Daoy (cell line): Measurements from ENCODE around the gene MGLL. TPM values are rescaled to one million over a fixed set of nuclear protein-coding genes. Genes with fewer than 3 reads are reported as not detected.

ENCODE experiments used
- DNase-seq: peaks from one replicate; pipeline ENCODE4 v3.0.0-alpha.2; 2015; ENCODE audit warnings: low read depth
- total RNA-seq: library from RNA; depleted of rRNA; stranded (reverse); fragments of >200 nt; shearing (Covaris generic); gene quantifications from 2 replicates; pipeline ENCODE4 v1.2.3, GENCODE V29; 2014

The MGLL gene
- total RNA-seq, 1 experiment from 2014 or later = 37.1 TPM

DNA sequence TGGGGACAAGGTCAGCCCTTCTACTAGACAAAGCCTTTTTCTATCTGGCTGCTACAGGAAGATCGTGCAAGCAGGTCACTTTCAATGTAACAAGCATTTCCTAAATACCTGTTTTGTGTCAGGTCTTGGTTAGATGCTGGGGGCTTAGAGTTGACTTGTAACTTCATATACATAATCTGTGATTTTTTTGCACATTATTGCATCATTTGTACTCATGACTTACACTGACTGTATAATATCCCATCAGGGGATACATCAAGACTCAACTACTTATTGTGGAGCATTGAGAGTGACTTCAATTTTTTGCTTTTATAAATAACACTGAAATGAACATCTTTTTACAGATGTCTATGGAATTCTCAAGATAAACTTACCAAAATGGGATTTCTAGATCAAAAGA, 80.6 kb downstream of the MGLL start:
- no peak for DNase-seq

DNA sequence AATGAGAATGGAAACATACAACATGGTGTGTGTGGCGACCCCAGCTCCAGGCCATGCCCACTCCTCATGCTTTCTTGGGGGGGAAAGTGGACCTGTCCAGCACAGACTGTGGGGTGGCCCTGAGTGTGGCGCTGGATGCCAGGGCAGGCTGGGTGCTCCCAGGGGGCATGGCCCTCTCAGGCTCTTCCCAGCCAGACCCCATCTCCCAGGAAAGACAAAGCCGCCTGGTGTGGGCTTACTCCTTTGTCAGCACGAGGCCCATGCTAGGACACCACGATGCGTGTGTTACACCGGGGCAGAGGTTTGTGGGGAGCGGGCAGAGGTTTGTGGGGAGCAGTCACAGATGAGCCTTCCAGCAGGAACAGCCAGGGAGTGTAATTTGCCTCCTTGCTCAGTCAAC, 81.1 kb downstream of the MGLL start:
- DNase-seq = no peak

- DNase-seq = peak; percentile 73
These were observed 82.0 kb downstream of the MGLL start for GRCh38 chr3:127740136-127740915.

DNA sequence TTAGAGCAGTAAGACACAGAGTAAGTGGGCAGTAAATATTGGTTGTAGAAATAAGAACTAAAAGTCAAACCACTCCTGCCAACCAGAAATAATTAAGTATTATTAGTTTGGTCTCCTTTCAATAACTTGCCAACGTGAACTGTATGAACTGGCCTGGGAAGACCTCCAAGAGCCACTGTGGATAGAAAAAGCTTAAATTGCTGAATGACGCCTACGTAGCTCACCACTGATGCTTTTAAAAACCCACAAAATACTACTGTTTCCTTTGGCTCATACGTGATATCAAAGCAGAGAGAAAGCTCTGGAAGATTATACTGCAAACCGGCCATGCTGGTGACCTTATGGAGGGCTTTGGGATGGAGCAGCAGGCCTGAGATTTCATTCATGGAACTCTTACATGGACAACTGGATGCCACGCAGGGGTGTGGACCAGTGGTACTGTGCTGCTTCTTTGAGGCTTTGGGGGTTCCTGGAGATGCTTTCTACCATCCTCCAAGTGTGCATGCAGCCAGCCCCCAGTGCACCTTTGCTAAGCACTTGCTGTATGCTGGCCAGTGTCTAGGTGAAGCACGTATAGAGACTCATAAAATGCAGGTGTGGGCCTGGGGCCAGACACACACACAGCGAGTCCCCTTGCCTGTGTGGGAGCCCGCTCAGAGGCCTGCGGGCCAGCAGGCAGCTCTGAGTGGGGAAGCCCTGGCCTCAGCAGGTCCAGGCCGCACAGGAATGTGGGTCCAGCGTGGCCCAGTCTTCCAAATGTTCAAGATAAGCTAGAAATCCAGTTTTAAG, 82.8 kb downstream of the MGLL start:
- peak; percentile 51 for DNase-seq

GRCh38 chr3:127738192-127738840, 84.0 kb downstream of the MGLL start:
- DNase-seq = peak; percentile 84

DNA sequence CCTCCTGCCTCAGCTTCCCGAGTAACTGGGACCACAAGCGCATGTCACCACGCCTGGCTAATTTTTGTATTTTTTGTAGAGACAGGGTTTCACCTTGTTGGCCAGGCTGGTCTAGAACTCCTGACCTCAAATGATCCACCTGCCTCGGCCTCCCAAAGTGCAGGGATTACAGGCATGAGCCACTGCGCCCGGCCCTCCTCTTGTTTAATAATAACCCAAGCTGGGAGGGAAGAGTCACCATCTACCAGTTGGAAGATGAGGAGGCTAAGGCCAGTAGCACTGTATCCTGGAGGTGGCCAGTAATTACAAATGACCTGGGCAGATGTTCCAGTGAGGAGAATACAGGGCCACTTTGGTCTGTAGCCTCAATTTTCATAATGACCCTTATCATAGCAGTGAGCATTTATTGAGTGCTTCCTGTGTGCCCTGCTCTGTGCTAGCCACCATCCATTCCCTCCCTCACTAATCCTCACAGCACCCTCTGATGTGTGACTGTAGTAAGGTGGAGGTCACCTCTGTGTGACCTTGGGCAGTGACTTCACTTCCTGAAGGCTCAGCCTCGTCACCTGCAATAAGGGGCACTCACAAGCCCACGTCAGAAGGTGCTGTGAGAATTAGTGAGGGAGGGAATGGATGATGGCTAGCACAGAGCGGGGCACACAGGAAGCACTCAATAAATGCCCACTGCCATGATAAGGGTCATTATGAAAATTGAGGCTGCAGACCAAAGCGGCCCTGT, 85.3 kb downstream of the MGLL start:
- no peak for DNase-seq

DNA sequence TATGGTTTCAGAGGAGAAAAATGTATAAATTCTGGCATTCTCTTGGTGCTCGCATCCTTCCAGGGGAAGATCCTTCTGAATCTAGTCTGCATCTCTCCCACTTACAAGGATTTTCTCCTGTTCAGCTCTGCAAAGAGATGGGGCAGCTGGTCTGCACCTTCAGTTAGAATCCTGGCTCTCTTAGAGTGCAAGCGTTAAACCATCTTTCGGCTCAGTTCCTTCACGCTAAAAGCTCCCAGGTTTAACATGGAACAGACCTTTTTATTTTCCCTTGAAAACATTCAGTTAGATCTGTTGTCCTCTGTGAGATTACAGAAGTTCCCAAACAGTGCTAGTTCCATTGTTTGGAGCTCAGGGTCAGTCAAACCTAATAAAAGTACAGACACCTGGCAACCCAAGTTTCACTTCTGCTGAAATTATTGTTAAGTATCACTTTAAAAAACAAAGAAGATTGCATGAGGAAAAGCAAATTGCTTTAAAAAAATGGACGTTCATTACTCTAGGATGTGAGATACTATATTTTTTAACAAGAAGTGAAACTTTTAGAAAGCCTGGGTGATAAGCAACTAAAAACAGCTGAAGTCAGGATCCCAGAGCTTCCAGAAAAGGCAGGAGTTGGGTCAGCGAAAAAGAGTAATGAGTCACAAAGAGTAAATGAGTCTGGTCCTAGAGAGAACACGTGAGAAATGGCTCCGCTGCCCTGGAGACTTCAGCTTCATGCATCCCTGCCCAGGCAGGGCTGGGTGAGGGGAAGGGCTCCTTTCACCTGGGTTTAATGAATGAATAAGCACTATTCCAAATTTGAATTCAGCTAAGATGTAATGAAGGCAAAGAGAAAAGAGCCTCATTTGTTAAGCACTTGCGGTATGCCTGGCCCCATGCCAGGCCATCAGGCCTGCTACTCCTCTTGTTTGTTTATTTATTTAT, 86.3 kb downstream of the MGLL start:
- DNase-seq = peak; percentile 82

DNA sequence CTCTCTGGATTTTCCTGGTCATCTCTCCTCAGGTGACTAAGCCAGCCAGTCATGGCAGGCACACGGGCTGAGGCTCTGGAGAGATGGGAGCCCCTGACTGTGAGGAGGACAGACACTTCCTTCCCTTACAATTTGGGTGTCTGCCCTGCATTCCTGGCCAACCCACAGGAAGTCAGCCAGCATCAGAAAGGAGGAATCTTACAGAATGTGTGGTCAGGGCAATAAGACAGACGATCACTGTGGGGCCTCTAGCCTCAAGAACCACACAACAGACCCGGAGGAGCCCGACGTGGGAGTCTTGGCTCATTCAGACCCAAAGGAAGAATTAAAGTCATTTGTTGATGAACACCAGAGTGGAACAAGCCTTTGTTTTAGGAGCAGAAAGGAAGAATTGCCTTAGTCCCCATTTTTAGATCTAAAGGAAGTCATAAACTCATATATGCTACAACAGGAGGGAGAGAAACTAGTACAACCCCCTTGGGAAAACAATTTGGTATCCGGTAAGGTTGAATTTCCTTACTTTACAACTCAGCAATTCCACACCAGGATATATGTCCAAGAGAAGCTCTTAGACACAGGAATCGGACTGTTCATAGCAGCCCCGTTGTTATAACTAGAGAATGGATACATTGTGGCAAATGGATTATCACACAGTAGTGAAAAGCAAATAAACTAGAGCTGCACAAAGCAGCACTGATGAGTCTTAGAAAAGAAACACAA, 87.4 kb downstream of the MGLL start:
- peak; percentile 98 for DNase-seq

DNA sequence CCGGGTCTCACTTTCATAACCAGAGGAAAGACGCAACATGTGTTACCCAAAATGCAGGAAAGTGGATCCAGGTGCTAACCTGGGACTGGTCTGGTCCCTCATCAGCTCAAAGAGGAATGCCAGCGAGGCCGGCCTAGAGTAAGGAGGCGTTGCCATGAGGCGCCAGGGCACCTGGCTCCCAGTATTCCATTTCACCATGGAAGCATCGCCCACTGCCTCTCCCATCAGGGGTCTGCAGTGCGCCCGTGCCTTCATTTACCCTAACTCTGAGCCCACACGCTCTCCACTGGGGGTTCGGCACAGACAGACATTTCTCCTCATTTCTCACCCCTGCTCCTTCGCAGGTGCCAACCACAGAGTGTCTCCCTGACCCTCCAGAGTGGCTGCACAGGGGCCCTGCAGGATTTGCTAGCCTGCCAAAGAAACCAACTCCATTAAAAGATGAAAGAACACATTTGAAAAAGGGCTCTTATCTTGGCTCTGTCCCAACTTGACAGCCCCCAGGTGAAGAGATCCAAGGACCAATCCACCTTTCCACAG, 88.1 kb downstream of the MGLL start:
- no peak for DNase-seq

GRCh38 chr3:127733781-127734180, 88.5 kb downstream of the MGLL start:
- no peak for DNase-seq

- no peak for DNase-seq
These were observed 89.4 kb downstream of the MGLL start for GRCh38 chr3:127732879-127733350.

DNA sequence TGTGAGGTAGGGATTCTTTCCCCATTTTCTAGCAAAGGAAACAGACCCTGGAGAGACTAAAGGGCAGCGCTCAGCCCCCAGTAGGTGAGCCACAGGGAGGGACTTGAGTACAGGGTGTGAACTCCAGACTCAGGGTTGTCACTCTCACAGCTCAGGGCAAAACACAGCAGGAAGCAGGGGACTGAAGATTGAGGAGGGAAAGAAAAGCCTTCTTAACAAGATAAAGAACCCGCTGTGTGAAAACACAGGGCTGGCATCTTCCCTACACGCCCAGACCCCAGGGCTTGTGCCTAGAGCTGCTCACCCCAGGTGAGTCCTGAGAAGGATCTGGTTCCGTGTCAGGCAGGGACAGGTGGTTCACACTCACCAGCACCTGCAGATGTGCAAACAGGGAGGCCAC, 90.0 kb downstream of the MGLL start:
- no peak for DNase-seq

- no peak for DNase-seq
These were observed 90.6 kb downstream of the MGLL start for GRCh38 chr3:127731546-127732289.

DNA sequence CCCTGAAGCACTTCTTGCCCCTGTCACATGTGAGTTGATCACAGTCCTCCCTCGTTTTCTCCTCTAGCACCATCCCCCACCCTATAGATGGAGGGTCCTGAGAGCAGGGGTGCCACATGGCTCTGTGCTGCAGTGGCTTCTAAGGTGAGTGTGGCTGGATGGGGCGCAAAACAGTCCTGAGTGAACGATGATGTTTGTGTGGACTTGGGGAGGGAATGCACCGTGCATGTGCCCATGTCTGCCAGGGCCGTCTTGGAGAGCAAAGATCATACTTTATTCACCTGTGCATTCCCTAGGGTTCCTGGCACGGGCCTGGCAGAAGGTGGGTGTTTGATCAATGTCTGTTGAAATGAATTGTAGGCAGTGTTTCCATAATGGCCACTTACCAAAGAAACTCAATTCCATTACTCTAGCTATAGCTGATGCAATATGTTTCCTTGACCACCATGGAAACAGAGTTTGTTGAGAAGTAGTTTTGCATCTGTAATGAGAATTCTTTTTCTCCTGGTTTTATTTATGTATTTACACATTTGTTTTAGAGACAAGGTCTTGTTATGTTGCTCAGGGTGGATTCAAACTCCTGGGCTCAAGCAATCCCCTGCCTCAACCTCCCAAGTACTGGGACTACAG, 91.5 kb downstream of the MGLL start:
- DNase-seq = no peak

DNA sequence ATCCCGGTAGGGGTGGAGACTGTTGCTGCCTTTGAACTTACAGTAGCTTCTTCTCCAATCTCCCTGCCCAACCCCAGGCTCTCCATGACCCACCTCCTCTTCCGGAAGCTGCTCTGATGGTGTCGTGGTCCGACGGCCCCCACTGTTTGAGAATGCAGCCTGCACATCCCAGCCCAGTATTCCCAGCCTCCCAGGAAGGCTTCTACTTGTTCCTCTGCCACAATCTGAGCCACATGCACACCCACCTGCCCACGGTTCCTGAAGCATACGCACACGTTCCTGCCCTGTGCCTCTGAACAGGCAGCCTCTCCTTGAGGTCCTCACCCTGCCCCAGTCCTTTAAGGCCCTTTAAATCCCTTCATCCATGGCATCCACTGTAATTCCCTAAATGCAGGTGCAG, 92.1 kb downstream of the MGLL start:
- DNase-seq = no peak

- DNase-seq = no peak
These were observed 92.7 kb downstream of the MGLL start for GRCh38 chr3:127729556-127730056.

- DNase-seq = no peak
These were observed 93.8 kb downstream of the MGLL start for GRCh38 chr3:127728417-127729015.

DNA sequence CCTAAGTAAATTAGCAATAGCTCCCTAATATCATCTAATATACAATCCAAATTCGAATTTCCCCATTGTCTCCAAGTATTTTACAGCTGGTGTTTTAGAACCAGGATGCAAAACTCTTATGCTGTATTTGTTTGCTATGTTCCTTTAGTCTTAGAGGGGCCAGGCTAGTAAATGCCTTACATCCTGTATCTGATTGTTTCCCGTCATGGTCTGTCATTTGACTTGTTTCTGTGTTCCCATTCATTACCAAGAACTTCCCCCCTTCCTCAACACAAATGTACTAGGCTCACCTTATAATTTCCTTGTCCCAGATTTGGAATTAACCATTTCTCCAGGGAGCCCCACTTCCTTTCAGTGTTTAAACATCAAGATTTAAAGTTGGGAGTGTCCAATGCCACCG, 95.4 kb downstream of the MGLL start:
- no peak for DNase-seq
